Muscle of arm (tissue), 12 donors: ENCODE results near the gene MALAT1. TPM values are rescaled to one million over a fixed set of nuclear protein-coding genes. Genes with fewer than 3 reads are reported as not detected.

Experiments used
- DNase-seq: peaks from one replicate; pipeline ENCODE4 v3.0.0-alpha.2; 2013
- polyA plus RNA-seq, 12 donors: library from polyadenylated mRNA; unstranded; fragments of 120-200 nt; gene quantifications; one replicate each; pipeline ENCODE4 v1.2.1, GENCODE V29; 2013; ENCODE audit not compliant: insufficient read length in 12 of 12

MALAT1 gene
- polyA plus RNA-seq, 12 donors, result 102 to 554 (median 247) TPM

- no peak for DNase-seq
These were observed 55.4 kb downstream of the MALAT1 start for GRCh38 chr11:65554057-65554818.

- no peak for DNase-seq
These were observed 56.1 kb downstream of the MALAT1 start for GRCh38 chr11:65554842-65555430.

GRCh38 chr11:65555693-65556231 lies 56.9 kb downstream of the MALAT1 start:
- DNase-seq, result no peak

Other genes starting within 250 kb of the MALAT1 start
- gene POLA2, start 237.1 kb upstream of the MALAT1 start, polyA plus RNA-seq, result 10 to 100 TPM in 11 of 12 donors, not detected in 1; 30.7 to 52.6 (median 39.3) TPM
- 10 to 100 TPM in 11 of 12 donors, not detected in 1; 19.6 to 38.6 (median 27.5) TPM for gene CDC42EP2, start 184.2 kb upstream of the MALAT1 start, polyA plus RNA-seq
- 10 to 100 TPM in 11 of 12 donors, not detected in 1; 40.1 to 70.2 (median 51.2) TPM for gene DPF2, start 165.2 kb upstream of the MALAT1 start, polyA plus RNA-seq
- under 1 TPM in 9 of 12 donors, not detected in 3; 0.11 to 0.30 (median 0.24) TPM for gene TIGD3, start 144.3 kb upstream of the MALAT1 start, polyA plus RNA-seq
- gene SLC25A45, start 116.4 kb upstream of the MALAT1 start, polyA plus RNA-seq, result 10 to 100 TPM in 1 of 12 donors, 1 to 10 TPM in 10, not detected in 1; 4.2 to 13.5 (median 7.0) TPM
- gene FRMD8, start 112.4 kb upstream of the MALAT1 start, polyA plus RNA-seq, result 10 to 100 TPM in 5 of 12 donors, 1 to 10 TPM in 6, not detected in 1; 7.2 to 18.0 (median 9.8) TPM
- 100 to 1,000 TPM in 5 of 12 donors, 10 to 100 TPM in 7; 34.5 to 182 (median 65.4) TPM for gene NEAT1, start 76.2 kb upstream of the MALAT1 start, polyA plus RNA-seq
- gene SCYL1, start 26.0 kb downstream of the MALAT1 start, polyA plus RNA-seq, result 10 to 100 TPM in 11 of 12 donors, not detected in 1; 34.0 to 60.9 (median 40.9) TPM
- 100 to 1,000 TPM in 9 of 12 donors, 10 to 100 TPM in 2, not detected in 1; 95.8 to 250 (median 124) TPM for gene LTBP3, start 59.3 kb downstream of the MALAT1 start, polyA plus RNA-seq
- gene ZNRD2, start 71.4 kb downstream of the MALAT1 start, polyA plus RNA-seq, result 10 to 100 TPM in 11 of 12 donors, not detected in 1; 44.9 to 82.2 (median 57.8) TPM
- 10 to 100 TPM in 11 of 12 donors, not detected in 1; 22.5 to 55.2 (median 29.4) TPM for gene FAM89B, start 73.5 kb downstream of the MALAT1 start, polyA plus RNA-seq
- 100 to 1,000 TPM; 153 to 369 (median 276) TPM for gene EHBP1L1, start 77.0 kb downstream of the MALAT1 start, polyA plus RNA-seq
- 1 to 10 TPM in 5 of 12 donors, under 1 TPM in 5, not detected in 2; 0.27 to 1.8 (median 0.99) TPM for gene KCNK7, start 96.8 kb downstream of the MALAT1 start, polyA plus RNA-seq
- 10 to 100 TPM in 11 of 12 donors, not detected in 1; 22.6 to 58.3 (median 27.6) TPM for gene MAP3K11, start 115.2 kb downstream of the MALAT1 start, polyA plus RNA-seq
- 100 to 1,000 TPM in 1 of 12 donors, 10 to 100 TPM in 10, 1 to 10 TPM in 1; 9.8 to 155 (median 15.6) TPM for gene PCNX3, start 116.7 kb downstream of the MALAT1 start, polyA plus RNA-seq
- 10 to 100 TPM in 11 of 12 donors, not detected in 1; 23.3 to 56.0 (median 33.6) TPM for gene SIPA1, start 139.1 kb downstream of the MALAT1 start, polyA plus RNA-seq
- gene RELA, start 163.9 kb downstream of the MALAT1 start, polyA plus RNA-seq, result 10 to 100 TPM in 11 of 12 donors, not detected in 1; 34.7 to 75.7 (median 39.8) TPM
- gene KAT5, start 213.2 kb downstream of the MALAT1 start, polyA plus RNA-seq, result 10 to 100 TPM in 11 of 12 donors, not detected in 1; 28.8 to 51.0 (median 38.1) TPM
- gene RNASEH2C, start 221.8 kb downstream of the MALAT1 start, polyA plus RNA-seq, result 10 to 100 TPM in 11 of 12 donors, not detected in 1; 18.3 to 35.0 (median 22.9) TPM